HG03175 (cell line): ENCODE data around the gene PRPH2.
"Not testable (repeated sequence)": the region's sequence is repeated elsewhere in the genome, so short reads cannot be mapped to it uniquely, and the experiment has no call there.

Experiments used
- ATAC-seq: cut with Tn5 transposase; IDR thresholded peaks from one replicate; pipeline ENCODE4 v1.9.1; 2021; ENCODE audit warnings: mild to moderate bottlenecking, moderate library complexity; ENCODE audit not compliant: unreplicated experiment

PRPH2 gene

GRCh38 chr6:42742116-42742894 lies 19.9 kb upstream of the PRPH2 start:
- no peak for ATAC-seq

- no peak for ATAC-seq
Observed at GRCh38 chr6:42740725-42741124, 18.3 kb upstream of the PRPH2 start.

- ATAC-seq = no peak
Observed at GRCh38 chr6:42735976-42736375, 13.6 kb upstream of the PRPH2 start.

- not testable (repeated sequence) for ATAC-seq
Observed at GRCh38 chr6:42733867-42734481, 11.6 kb upstream of the PRPH2 start.

GRCh38 chr6:42729731-42730130 lies 7.3 kb upstream of the PRPH2 start:
- ATAC-seq = no peak

- no peak for ATAC-seq
Observed at GRCh38 chr6:42727627-42728026, 5.2 kb upstream of the PRPH2 start.

GRCh38 chr6:42727087-42727611 lies 4.8 kb upstream of the PRPH2 start:
- ATAC-seq = peak; percentile 7

- peak; percentile 88 for ATAC-seq
Observed at GRCh38 chr6:42726485-42727086, 4.2 kb upstream of the PRPH2 start.

- no peak for ATAC-seq
Observed at GRCh38 chr6:42726026-42726425, 3.6 kb upstream of the PRPH2 start.

GRCh38 chr6:42724825-42725224 lies 2.4 kb upstream of the PRPH2 start:
- no peak for ATAC-seq

- ATAC-seq = no peak
Observed at GRCh38 chr6:42720739-42721138, 1.7 kb downstream of the PRPH2 start.

- ATAC-seq = no peak
Observed at GRCh38 chr6:42715871-42716270, 6.5 kb downstream of the PRPH2 start.

- ATAC-seq = no peak
Observed at GRCh38 chr6:42714098-42714761, 8.2 kb downstream of the PRPH2 start.

GRCh38 chr6:42711930-42712329 lies 10.5 kb downstream of the PRPH2 start:
- no peak for ATAC-seq

- no peak for ATAC-seq
Observed at GRCh38 chr6:42710316-42710715, 12.1 kb downstream of the PRPH2 start.

- no peak for ATAC-seq
Observed at GRCh38 chr6:42709871-42710270, 12.5 kb downstream of the PRPH2 start.

- ATAC-seq = no peak
Observed at GRCh38 chr6:42708096-42708495, 14.3 kb downstream of the PRPH2 start.

GRCh38 chr6:42707595-42707994 lies 14.8 kb downstream of the PRPH2 start:
- no peak for ATAC-seq

GRCh38 chr6:42704937-42705374 lies 17.4 kb downstream of the PRPH2 start:
- ATAC-seq = no peak

- no peak for ATAC-seq
Observed at GRCh38 chr6:42704251-42704936, 18.0 kb downstream of the PRPH2 start.

GRCh38 chr6:42702786-42703185 lies 19.6 kb downstream of the PRPH2 start:
- not testable (repeated sequence) for ATAC-seq
